ENCODE measurements around the gene CAMK2G.
"Not testable (repeated sequence)": the region's sequence is repeated elsewhere in the genome, so short reads cannot be mapped to it uniquely, and the experiment has no call there.

CAMK2G gene

GRCh38 chr10:73810735-73811465 is 63.5 kb downstream of the CAMK2G start:
- no peak for DNase-seq (ENCODE audit: low read depth)

GRCh38 chr10:73810358-73810734 is 64.0 kb downstream of the CAMK2G start:
- DNase-seq (ENCODE audit: low read depth): no peak

DNA sequence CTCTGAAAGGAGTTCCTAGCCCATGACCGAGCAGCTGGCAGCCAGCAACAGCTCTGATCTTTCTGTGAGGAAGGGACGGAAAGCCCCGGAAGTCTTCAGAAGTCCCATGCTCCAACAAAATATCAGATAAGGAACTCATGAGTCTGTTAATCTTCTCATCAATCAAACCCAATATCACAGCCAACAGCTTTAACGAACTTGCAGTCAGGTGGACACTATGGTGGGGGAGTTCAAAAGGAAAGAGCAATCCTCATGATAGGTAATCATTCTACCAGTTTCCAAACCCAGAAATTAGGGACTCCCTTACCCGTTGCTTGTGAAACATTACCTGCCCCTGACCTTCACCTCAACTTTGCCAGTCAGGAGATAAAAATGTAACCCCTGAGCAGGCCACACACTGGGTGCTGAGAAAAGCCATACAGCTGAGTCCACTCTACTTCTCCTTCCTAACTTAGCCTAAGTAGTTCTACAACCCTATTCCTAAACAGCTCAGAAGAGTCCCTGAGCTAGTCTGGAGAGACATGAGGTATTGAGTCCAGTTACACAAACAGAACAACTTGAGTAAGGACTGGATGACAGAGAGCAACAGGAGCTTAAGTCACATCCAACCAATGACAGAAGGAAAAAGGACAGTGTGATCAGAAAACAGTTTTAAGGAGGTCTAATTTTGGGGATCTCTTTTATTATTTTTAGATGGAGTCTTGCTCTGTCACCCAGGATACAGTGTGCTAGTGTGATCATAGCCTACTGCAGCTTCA is 65.1 kb downstream of the CAMK2G start:
- DNase-seq (ENCODE audit: low read depth): no peak

DNA sequence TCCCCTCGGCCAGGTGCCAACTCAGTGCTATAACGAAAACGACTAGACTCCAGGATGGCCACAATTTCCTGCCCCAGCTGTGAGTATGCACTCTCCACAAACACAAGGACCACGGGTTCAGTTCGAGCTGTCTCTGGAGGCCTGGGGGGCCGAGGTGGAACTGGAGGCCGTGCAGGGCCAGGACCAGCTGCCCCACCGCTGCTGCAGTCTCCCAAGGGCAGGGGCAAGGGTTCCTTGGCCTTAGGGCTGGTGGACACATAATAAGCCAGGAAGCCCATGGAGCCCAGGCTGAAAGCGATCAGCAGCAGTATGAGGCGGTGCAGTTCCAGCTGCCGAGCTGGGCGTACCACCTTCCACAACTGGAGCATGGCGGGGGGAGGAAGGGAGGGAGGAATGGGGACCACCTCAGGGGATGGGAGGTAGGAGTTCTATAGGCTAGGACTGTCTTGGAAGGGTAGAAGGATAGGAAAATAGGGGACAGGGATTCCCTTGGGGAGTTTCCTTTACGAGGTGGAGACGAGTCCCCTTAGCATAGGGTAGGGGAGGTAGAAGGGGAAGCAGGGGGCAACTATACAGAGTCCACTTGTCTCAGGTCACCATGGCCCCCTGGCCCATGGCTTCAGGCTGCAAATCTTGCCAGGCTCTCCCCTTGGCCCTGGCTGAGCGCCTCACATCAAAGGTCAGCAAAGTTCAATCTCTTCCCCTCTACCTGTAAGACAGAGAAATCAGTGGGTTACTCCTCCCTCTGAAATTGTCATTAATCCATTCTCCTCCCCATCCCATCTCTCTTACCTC is 66.1 kb downstream of the CAMK2G start:
- no peak for DNase-seq (ENCODE audit: low read depth)

- no peak for DNase-seq (ENCODE audit: low read depth)
Measured at GRCh38 chr10:73807471-73807870, 66.9 kb downstream of the CAMK2G start.

- DNase-seq (ENCODE audit: low read depth): no peak
Measured at GRCh38 chr10:73806176-73806950, 68.0 kb downstream of the CAMK2G start.

- no peak for DNase-seq (ENCODE audit: low read depth)
Measured at GRCh38 chr10:73803680-73804286, 70.6 kb downstream of the CAMK2G start.

GRCh38 chr10:73802276-73802991 is 71.9 kb downstream of the CAMK2G start:
- no peak for DNase-seq (ENCODE audit: low read depth)

- no peak for DNase-seq (ENCODE audit: low read depth)
Measured at GRCh38 chr10:73801253-73801590, 73.1 kb downstream of the CAMK2G start.

DNA sequence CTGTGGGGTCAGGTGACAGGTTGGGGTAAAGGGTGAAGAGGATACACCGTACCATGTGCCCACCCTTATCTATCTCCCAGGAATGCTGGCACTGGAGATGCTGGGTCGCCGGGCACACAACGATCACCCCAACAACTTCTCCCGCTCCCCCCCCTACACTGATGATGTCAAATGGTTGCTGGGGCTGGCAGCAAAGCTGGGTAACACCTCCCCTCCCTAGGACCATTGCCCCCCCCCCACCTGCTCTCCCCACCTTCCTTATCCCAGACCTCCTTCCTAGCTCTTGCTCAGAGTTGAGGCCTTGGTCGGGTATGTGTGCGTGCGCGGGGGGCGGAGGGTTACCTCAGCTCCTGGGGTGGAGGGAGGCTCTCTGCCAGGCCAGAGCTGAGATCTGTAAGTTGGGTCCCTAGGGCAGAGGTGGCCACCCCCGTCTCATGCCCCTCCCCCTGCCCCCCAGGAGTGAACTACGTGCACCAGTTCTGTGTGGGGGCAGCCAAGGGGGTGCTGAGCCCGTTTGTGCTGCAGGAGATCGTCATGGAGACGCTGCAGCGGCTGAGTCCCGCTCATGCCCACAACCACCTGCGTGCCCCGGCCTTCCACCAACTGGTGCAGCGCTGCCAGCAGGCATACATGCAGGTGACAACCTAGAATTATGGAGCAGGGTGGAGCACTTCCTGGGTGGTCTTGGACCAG is 73.6 kb downstream of the CAMK2G start:
- no peak for DNase-seq (ENCODE audit: low read depth)

- DNase-seq (ENCODE audit: low read depth): no peak
Measured at GRCh38 chr10:73799899-73800559, 74.3 kb downstream of the CAMK2G start.

DNA sequence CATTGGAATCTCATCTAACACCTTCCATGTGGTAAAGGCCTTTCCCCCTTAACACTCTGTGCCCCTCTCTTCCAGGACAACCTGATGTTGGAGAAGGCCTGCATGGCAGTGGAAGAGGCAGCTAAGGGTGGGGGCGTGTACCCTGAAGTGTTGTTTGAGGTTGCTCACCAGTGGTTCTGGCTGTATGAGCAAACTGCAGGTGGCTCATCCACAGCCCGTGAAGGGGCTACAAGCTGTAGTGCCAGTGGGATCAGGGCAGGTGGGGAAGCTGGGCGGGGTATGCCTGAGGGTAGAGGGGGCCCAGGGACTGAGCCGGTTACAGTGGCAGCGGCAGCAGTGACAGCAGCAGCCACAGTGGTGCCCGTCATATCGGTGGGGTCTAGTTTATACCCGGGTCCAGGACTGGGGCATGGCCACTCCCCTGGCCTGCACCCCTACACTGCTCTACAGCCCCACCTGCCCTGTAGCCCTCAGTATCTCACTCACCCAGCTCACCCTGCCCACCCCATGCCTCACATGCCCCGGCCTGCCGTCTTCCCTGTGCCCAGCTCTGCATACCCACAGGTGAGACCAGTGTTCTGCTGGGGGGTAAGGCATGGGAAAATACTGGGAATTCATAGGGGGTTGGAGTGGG is 75.3 kb downstream of the CAMK2G start:
- no peak for DNase-seq (ENCODE audit: low read depth)

- no peak for DNase-seq (ENCODE audit: low read depth)
Measured at GRCh38 chr10:73798087-73798486, 76.3 kb downstream of the CAMK2G start.

GRCh38 chr10:73797324-73798025 is 76.9 kb downstream of the CAMK2G start:
- DNase-seq (ENCODE audit: low read depth): no peak

DNA sequence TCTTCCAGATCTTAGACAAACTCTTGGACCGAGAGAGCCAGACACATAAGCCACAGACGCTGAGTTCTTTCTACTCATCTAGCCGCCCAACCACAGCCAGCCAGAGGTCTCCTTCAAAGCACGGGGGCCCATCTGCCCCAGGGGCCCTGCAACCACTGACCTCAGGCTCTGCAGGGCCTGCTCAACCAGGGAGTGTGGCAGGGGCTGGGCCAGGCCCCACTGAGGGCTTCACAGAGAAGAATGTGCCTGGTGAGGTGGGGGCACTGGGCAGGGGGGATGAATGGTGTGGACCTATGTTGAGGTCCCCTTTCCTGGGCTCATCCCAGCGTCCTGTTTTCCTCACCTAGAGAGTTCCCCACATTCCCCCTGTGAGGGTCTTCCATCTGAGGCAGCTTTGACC is 77.6 kb downstream of the CAMK2G start:
- no peak for DNase-seq (ENCODE audit: low read depth)

DNA sequence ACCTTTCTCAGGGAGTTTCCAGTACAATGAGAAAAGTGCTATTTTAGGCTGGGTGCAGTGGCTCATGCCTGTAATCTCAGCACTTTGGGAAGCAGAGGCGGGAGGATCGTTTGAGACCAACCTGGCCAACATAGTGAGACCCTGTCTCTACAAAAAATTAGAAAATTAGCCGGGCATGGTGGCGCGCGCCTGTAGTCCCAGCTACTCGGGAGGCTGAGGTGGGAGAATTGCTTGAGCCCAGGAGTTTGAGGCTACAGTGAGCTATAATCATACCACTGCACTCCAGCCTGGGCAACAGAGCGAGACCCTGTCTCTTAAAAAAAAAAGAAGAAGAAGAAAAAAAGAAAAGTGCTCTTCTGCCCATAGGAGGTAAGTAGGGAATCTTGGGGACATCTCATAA is 78.3 kb downstream of the CAMK2G start:
- not testable (repeated sequence) for DNase-seq (ENCODE audit: low read depth)

DNA sequence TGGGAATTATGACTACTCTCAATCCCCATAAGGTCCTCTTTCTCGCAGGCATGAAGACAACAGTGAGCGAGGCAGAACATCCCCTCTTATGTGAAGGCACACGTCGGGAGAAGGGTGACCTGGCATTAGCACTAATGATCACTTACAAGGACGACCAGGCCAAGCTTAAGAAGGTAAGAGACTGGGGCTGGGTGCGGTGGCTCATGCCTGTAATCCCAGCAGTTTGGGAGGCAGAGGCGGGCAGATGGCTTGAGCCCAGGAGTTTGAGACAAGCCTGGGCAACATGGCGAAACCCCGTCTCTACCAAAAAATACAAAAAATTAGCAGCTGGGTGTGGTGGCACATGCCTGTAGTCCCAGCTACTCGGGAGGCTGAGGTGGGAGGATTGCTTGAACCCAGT is 78.9 kb downstream of the CAMK2G start:
- DNase-seq (ENCODE audit: low read depth): not testable (repeated sequence)

- DNase-seq (ENCODE audit: low read depth): no peak
Measured at GRCh38 chr10:73793456-73793855, 80.9 kb downstream of the CAMK2G start.

Measured in stromal cell of bone marrow (primary cell).